HG03103 (cell line): ENCODE measurements around the gene ANKS1A.

ENCODE experiments used
- ATAC-seq: cut with Tn5 transposase; IDR thresholded peaks from one replicate; pipeline ENCODE4 v1.9.1; 2021; ENCODE audit warnings: low read depth; ENCODE audit not compliant: unreplicated experiment

The ANKS1A gene

DNA sequence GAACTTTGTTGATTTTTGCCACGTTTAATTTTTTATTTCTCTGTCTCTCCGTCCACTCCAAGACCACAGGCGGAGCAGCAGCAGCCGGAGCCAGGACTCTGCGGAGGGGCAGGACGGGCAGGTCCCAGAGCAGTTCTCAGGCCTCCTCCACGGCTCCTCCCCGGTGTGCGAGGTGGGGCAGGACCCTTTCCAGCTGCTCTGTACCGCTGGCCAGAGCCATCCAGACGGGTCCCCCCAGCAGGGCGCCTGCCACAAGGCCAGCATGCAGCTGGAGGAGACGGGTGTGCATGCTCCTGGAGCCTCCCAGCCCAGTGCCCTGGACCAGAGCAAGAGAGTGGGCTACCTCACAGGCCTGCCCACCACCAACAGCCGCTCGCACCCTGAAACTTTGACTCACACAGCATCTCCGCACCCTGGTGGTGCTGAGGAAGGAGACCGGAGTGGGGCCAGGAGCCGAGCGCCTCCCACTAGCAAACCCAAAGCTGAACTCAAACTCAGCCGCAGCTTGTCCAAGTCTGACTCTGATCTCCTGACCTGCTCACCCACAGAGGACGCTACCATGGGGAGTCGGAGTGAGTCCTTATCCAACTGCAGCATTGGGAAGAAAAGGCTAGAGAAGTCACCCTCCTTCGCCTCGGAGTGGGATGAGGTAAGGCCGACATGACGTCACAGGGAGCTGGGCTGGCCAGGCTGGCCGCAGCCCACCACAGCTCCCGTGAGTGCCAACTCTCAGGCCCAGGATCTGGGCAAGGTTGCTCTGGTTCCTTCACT lies 128.5 kb downstream of the ANKS1A start:
- no peak for ATAC-seq

DNA sequence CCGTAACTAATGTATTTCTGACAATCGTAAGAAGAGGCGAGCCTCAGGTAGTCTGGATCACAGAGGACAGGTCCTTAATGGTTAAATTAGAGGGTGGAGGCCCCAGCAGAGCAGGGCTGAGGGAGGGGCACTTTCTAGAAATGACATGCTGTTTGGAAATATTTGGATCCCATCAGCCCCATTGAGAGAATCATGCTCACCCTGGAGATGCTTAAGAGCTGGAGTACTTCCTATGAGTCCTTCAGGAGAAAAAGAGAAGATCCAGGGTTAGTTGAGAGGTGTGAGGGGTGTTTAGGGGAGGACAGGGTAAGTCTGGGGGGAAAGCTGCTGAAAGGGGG lies 129.1 kb downstream of the ANKS1A start:
- no peak for ATAC-seq

- no peak for ATAC-seq
Observed at GRCh38 chr6:35018746-35019145, 129.7 kb downstream of the ANKS1A start.

- no peak for ATAC-seq
Observed at GRCh38 chr6:35019171-35019570, 130.1 kb downstream of the ANKS1A start.

- ATAC-seq, result no peak
Observed at GRCh38 chr6:35019831-35020230, 130.8 kb downstream of the ANKS1A start.

GRCh38 chr6:35021004-35021403 lies 131.9 kb downstream of the ANKS1A start:
- ATAC-seq, result no peak

DNA sequence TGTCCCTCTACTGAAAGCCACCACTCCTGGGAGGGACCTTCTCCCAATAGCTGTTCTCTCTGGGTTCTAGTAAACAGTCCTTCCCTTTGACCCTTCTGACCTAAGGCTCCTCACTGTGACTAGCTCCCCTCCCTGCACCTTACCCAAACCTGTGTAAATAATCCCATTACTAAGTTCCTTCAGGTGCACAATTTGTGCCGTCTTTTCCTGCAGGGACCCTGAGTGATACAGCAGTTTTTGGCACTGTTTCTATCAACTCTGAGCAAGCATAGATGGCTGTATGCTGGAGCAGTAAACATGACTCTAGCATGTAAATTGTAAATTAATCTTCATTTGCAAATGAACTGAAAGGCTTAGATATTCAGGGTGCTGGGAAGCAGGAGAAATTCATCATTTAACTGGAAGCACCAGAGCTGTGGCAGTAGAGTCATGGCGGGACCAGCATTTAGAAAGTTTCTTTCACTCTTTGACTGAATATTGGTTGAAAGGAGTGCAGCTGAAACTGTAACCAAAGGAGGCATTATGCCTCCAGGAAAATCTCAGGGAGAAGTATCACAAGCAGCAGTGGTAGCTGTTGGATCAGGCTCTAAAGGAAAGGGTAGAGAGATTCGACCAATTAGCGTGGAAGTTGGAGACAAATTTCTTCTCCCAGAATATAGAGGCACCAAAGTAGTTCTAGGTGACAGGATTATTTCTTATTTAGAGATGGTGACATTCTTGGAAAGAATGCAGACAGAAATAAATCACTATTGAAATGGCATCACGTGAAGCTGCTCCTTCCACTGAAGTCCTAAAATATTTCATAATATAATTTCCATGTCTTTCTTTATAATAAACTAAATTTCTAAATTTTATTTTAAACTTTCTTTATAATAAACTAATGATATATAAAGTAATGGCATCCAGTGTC lies 134.3 kb downstream of the ANKS1A start:
- ATAC-seq, result no peak

DNA sequence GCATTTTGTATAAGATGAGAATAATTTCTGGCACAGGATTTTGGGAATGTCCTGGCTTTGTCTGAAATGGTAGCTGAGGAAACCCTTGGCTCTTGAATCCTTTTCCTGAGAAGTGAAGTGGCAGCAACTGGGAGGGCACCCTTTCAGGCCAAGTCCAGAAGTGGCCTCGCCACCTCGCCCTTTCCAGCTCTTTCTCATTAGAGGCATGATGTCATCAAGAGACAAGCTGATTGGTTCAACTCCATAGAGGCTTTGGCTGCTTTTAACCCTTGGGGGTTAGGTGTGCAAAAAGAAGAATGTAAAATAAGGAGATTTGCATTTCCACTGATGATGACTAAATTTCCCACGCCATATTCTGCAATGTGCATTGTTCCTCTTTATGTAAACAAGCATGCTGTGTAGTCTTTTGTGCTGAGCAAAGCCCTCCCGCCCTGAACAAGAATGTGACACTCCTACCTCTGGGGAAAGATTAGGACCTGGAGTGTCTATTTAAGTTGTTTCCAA lies 135.5 kb downstream of the ANKS1A start:
- ATAC-seq, result no peak

GRCh38 chr6:35025232-35026188 lies 136.5 kb downstream of the ANKS1A start:
- ATAC-seq, result no peak

GRCh38 chr6:35026434-35027222 lies 137.6 kb downstream of the ANKS1A start:
- no peak for ATAC-seq

DNA sequence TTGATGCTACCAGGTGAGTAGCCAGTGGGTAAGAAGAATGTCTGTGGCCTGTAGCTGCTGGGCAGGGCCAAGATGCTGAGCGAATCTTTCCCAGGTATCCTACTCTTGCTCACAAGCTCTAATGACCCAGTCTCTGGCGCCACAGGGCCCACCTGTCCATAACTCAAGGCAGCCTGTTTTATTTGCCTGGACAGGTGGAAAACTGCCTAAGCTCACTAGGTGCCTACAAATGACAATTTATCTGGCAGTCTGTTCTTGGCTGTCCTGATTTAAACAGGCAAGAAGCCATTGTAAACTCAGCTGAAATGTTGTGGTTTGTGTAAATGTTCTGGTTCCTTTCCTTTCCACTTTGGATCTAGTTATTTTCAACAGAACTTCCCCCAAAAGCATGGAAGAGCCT lies 138.8 kb downstream of the ANKS1A start:
- ATAC-seq, result no peak

DNA sequence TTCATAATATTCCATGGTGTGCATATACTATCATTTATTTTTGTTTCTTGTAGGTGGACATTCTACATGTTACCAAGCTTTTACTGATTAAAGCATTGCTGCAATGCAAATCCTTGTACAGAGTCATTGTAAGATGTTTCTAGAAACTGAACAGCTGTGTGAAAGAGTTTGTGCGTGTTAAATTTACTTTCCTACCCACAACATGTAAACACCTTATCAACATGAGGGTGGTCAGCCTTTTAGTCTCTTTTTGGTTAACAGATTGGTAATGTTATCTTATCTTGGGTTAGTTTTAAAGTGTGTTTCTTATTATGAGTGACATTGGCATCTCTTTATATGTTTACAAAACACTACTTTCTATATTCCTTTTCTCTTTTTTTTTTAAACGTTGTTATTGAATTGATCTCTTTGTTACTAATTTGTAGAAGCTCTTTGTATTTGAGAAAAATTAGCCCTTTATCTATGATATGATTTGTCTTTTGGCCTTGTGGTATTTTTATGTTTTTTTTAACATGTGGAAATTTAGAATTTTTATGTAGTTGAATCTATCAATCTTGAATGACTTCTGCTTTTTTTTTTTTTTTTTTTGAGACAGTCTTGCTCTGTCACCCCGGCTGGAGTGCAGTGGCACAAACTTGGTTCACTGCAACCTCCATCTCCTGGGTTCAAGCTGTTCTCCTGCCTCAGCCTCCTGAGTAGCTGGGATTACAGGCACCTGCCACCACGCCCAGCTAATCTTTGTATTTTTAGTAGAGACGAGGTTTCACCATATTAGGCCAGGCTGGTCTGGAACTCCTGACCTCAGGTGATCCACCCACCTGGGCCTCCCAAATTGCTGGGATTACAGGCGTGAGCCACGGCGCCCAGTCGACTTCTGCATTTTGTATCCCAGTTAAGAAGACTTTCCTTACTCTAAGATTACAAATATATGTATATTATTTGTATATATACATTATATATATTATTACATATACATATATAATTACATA lies 140.0 kb downstream of the ANKS1A start:
- ATAC-seq, result no peak

- ATAC-seq, result no peak
Observed at GRCh38 chr6:35030099-35030498, 141.0 kb downstream of the ANKS1A start.

DNA sequence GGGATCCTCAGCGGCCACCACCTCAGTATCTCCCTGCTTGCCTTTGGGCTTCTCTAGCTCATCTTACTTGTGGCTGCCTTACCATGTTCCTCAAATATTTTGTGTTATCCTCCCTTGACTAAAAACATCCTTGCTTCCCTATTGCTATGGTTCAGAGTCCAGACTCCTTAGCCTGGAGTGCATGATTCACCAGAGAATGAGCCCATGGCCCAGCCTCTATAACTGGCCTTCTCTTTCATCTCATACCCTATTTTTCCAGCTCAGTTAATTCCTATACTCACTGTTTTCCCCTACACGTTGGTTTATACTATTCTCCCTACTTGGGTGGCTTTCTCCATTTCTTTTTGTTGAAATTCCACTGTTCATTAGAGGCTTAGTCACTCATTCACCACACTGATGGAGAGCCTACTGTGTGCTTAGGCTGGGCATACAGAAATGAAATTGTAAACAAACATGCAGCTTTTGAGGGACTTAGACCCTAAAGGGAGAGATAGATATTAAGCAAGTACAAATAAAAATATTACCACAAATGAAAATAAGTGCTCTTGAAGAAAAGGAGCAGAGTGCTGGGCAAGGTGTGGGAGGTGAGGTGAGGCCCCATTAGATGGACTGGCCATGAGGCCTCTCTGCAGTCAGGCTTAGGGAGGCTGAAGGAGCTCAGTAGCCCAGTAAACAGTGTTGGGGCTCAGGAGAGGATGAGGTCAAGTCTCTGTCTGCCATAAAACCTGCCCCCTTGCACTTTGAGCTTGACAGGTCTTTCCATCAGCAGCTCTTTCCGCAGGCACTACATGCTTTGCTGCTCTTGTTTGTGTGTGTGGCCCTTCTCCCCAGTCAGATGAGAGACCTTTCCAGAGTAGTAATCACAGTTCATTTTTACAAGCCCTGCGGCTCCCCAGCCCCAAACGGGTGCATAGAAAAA lies 142.8 kb downstream of the ANKS1A start:
- no peak for ATAC-seq

- ATAC-seq, result no peak
Observed at GRCh38 chr6:35033683-35034082, 144.6 kb downstream of the ANKS1A start.

DNA sequence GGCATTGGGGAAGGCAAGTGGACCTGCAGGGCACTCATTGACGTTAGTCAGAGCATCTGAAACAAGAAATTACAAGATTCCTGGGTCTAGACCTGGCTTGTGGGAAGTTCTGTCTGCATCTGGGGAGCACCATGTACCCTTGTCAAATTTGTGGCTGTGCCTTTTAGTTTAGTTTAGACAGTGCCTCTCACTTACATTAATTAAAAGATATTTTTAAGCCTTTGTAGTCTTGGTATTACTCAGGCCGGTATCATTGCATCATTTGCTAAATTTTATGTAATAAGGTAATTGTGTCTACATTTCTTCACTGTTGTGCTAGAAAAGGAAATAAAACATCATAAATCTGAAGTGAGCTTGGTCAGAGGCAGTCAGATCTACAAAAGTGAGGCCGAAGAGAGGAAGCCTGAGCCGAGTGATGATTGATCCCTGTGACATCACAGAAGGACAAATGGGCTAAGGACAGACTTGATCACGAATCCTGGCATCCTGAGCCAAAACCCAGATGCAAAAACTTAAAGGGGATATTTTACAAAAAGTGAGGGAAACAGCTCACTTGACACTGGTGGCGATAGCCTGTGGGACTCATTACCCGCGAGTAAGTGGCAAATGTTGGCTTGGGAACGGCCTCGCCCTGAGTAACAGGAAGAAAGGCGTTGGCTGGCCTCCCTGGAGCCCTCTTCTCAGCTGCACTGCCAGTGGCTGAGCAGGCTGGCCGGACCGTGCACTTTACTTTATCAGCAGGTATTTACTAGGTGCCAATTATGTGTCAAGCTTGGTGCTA lies 145.5 kb downstream of the ANKS1A start:
- ATAC-seq, result no peak
